ENCODE measurements around the gene GPC6.

DNA sequence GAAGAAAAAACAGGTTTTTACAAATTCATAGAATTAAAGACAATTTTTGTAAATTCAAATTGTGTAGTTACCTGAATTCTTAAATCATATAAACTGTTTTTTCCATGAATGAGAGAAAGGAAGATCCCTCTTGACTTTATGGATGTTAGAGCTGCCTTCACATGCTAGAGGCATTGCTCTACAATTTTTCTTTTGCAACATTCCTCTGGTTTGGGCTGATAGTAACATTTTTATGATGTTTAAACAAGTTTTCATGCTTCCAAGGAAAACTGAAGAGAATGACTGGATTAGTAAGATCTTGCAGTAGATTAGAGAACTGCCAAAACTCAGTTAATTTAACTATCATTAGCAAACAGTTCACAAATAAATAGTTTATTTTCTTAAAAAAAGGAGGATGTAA lies 250.6 kb downstream of the GPC6 start:
- TF ChIP-seq, protein P1, sequence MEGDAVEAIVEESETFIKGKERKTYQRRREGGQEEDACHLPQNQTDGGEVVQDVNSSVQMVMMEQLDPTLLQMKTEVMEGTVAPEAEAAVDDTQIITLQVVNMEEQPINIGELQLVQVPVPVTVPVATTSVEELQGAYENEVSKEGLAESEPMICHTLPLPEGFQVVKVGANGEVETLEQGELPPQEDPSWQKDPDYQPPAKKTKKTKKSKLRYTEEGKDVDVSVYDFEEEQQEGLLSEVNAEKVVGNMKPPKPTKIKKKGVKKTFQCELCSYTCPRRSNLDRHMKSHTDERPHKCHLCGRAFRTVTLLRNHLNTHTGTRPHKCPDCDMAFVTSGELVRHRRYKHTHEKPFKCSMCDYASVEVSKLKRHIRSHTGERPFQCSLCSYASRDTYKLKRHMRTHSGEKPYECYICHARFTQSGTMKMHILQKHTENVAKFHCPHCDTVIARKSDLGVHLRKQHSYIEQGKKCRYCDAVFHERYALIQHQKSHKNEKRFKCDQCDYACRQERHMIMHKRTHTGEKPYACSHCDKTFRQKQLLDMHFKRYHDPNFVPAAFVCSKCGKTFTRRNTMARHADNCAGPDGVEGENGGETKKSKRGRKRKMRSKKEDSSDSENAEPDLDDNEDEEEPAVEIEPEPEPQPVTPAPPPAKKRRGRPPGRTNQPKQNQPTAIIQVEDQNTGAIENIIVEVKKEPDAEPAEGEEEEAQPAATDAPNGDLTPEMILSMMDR (IDR thresholded peaks at IDR 0.05; ENCODE audit: poor library complexity) = no peak
- TF ChIP-seq EZH2phosphoT487 (IDR thresholded peaks at IDR 0.05; ENCODE audit: low read depth, severe bottlenecking, unreplicated experiment) (no peak), EZH2 (IDR thresholded peaks at IDR 0.05; ENCODE audit: borderline replicate concordance) (no peak)
